SIG-M5 treated with dmso at 0.1 percent for 504 hours (cell line): ENCODE measurements around the gene MSI2.
"Not testable (repeated sequence)": the region's sequence is repeated elsewhere in the genome, so short reads cannot be mapped to it uniquely, and the experiment has no call there.

Experiments used
- DNase-seq: peaks from one replicate; lab custom pipeline; 2025; ENCODE audit not compliant: unreplicated experiment; lab: John Stamatoyannopoulos, UW

Gene MSI2

DNA sequence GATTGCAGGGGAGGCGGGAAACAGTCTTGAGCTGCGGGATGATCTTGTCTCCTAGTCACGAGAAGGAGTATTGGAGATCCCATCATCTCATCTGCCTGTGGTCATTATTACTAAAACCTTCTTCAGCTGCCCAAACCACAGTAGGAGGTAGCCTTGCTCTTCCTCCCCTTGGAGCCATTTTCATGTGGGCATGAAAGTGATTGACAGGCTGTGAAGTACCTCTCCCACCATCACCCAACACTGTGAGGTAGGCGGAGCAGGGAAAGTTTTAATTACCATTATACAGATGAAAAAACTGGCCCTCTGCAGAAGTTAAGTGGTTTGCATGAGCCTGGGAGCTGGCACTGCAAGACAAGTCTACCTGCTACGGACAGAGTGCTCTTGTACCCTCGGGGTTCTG, 237.3 kb downstream of the MSI2 start:
- DNase-seq = no peak

DNA sequence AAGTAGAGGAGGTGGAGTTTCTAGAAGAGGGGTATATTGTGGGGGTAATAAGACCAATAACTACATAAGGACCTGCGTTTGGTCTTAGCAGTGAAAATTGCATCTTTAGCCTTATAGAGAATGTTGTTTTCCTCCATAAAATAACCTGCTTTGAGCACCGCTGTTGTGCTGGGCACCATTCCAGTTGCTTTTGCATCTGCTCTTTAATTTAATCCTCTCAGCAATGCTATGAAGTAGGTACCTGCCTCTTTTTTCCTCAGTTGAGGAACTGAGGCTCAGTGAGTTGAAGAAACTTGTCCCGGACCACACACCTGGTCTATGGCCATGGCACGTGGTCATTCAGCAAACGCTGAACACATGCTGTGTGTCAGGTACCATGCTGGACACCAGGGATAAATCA, 238.1 kb downstream of the MSI2 start:
- no peak for DNase-seq

DNA sequence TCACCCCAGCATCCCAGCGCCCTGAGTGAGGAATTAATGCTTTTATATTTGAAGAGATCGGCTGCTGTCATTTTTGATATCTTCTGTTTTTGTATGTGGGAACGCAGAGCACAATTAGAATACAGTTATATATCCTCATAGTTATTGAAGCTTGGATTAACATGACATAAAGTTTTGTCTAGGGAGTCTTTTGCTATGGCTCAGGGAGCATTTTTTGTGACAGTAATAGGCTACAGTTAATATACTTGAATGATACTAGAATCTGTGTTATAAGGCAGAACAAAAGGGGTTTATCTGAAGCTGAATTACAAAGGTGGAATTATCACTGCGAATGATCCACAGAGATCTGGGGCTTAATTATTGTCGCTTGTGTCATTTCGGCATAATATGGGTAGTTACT, 239.4 kb downstream of the MSI2 start:
- no peak for DNase-seq

DNA sequence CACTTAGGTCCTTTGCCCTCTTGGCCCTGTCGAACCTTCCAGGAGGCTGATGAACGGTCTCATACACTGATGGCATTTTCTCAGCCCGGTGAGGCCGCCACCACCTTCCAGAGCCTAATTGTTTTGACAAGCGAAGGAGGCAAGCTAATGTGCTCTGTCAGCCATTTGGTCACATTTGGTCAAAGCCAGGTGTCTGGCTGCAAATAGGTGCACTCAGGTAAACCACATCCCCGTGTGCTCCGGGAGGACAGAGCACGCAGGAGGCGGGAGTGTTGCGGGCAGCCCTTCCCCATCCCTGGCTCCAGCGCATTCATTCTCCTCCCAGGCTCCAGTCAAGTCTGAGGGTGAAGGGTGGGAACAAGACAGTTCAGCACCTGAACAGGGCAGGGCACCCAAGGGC, 240.1 kb downstream of the MSI2 start:
- DNase-seq = no peak

DNA sequence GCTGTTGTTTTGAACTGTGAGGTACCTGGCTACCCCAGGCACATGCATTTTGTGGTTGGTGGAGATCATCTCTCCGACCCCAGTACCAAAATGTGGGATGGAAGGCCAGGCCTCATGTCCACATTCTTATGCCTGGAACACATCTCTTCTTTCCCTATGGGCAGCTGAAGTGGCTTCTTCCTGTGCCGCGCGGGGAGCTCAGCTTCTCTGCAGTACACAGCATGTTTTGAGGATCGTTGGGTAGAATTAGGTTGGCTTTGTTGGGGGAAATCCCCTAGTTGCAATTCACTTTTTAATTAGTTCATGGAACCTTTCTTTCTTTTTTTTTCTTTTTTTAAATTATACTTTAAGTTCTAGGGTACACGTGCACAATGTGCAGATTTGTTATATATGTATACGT, 242.1 kb downstream of the MSI2 start:
- no peak for DNase-seq

DNA sequence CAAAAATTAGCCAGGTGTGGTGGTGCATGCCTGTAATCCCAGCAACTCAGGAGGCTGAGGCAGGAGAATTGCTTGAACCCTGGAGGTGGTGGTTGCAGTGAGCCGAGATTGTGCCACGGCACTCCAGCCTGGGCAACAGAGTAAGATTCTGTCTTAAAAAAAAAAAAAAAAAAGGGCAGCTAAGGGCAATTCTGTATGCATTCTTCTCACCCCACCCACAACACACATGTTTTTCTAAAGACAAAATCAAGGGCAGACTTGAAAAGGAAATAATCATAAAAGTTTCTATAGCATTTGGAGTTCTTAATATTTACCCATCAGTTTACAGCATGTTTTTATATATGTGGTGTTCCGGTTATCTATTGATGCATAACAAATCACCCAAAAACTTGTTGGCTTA, 242.9 kb downstream of the MSI2 start:
- DNase-seq = not testable (repeated sequence)

DNA sequence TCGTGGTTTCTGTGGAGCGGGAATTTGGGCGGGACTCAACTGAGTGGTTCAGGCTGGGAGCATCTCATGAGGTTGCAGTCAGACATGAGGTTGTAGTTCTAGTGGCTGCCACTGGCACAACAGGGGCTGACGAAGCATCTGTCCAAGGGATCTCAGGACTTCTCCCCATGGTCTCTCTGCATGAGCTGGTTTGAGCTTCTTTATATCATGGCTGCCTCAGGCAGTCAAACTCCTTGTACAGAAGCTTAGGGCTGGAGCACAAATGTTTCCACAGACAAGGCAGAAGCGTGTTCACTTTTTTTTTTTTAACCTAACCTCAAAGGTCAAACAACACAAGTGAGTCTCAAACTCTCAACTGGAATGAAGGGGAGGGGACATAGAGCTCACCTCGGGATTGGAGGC, 243.3 kb downstream of the MSI2 start:
- DNase-seq = no peak

DNA sequence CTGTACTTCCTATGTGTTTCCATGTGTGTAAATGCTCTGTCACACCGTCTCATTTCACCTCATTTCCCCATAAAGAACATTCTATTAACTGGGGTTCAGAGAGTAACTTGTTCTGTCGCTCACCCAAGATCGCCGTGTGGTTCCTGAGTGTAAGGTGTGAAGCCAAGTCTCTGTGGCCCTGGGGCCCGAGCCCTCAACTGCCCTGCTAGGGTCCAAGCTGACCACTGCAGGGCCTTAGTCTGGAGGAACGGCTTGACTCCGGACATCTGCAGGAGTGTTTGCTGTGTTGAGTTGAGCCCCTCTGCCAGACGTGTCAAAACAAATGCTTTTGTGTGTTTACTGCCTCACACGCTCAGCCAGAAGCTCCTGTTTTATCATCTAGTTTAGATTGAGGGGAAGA, 244.7 kb downstream of the MSI2 start:
- DNase-seq = no peak

DNA sequence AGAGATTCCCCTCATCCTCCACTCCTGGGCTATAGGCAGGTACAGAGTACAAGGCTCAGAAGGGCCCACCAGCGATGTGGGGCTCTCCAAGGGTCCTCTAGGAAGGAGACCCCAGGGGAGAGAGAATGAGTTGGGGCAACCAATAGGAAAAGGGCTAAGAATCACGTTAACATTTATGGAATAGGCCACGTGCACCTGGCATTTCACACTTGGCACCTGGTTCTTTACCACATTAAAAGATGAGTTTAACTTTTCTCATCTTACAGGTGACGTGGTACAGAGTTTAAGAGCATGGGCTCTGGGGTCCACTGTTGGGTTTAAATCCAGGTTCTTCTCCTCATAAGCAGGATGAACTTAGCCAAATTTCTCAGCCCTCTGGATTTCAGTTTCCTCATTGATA, 245.7 kb downstream of the MSI2 start:
- DNase-seq = no peak

DNA sequence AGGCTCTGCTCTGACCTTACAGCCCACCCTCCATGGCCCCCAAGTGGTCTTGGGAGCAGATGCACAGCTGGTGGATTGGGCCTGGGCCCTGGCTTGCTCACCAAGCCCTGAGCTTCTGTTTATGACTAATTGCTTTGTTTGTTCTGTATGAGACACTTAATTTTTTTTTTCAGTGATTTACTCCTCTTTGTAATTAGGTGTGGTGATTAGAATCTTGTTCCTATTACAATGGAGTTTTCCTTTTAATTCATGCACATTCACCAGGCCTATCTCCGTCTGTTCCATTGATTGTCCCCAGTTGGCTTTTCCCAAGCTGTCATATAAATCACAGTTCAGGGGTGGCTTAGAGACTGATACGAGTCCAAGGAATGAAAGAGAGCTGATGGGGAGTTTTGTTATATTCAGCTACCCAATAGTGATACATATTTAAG, 246.5 kb downstream of the MSI2 start:
- DNase-seq = no peak

DNA sequence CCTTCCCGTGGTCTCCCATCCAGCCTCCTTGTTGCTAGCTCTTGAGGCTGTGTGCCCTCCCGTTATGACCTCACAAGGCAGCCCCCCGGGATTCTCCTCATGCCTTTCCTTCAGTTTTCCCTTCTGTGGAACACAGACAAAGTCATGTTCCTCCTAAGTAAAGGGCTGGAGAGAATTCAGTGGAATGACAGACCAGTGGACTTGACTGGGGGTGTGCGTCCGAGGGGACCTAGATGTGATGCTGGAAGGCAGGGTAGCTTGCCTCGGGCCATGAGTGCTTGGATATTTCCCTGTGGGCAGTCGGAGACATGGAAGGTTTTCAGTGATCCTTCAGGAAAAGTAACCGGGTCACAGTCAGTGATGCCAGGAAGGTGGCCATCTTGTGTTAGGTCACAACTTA, 247.9 kb downstream of the MSI2 start:
- no peak for DNase-seq

DNA sequence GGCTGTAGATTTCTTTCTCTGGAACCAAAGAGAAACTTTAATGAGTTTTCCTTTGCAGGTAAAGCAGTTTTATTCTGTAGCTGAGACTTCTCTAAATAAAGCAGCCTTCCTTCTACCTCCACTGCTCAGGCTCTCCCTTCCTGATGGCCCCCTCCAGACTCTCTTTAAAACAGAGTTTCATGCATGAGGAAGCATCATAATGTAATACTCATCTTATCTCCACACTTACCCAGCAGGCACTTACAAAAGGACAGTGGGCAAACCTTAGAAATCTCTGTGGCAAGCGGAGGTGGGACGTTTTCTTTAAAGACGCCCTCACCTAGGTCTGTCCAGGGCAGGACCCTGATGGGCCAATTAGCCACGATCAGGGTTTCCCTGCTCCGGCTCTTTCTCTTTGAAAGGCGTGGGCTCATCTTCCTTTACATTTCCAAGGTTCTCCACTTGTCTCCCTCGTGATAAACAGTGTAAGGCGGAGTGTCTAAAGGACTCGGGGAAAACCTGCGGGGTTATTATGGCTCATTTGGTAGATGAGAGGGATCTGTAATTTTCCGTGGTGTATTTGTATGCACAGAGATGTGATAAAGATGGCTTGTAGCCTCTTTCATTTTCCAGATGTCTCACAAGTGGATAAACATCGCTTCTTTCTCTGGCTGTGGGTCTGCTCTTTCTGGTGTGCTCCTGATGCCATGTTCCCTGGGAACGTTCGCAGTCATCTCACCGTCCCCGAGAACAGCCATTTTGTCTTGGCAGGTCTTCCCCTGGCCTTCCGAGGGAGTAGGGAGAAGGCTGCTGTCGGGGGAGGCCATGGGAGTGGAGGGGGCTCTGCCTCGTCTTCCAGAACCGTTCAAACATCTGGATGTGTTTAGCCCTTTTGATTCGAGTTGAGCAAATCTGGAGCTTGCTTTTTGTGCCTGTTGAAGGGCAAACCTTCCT, 249.8 kb downstream of the MSI2 start:
- DNase-seq = no peak

DNA sequence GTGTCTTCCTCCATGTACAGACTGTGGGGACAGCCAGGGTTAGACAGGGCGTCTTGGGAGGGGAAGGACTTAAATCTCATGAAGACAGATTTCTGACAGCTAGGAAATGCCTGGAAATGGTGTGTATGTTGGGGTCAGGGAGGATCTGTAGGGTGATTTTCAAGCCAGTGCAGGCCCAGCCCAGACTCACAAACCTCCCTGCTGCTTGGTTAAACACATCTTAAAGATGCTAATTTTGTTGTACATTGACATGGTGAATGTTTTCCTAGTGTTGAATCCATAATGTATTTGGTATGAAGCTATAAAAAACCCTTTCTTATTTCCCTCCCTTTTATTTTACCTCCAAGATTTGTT, 250.4 kb downstream of the MSI2 start:
- DNase-seq = no peak

DNA sequence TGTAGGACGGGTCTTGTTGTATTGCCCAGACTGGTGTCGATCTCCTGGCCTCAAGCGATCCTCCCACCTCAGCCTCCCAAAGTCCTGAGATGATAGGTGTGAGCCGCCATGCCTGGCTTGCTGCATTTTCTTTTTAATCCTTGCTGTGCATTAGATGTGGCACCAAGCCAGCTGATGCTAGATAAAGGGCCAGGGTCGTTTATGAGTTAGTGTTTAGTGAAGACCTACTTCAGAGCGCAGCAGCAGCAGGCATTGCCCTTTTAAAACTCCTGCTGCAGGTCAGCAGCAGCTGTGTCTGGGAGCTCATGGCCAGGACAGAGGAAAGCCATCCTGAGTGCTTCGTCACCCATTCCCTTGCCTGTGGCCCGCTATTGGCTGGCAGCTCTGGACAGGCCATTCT, 251.5 kb downstream of the MSI2 start:
- DNase-seq = no peak

DNA sequence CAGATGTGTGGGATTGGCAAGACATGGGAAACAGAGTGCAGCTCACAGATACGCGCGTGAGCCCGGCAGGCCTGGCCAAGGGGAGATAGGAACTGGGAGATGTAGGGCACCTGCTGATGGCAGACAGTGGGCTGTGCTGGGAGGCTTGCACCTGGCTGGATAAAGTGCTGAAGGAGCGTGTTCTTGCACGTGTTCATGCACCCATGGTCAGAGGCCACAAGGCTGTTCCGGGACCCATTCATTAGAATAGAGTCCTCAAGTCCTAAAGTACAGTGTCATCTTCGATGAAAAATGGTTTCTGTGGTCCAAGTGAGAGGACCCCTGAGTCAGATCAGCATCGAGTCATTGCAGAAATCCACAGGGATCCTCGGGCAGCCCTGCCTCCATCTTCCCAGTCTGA, 252.3 kb downstream of the MSI2 start:
- no peak for DNase-seq

DNA sequence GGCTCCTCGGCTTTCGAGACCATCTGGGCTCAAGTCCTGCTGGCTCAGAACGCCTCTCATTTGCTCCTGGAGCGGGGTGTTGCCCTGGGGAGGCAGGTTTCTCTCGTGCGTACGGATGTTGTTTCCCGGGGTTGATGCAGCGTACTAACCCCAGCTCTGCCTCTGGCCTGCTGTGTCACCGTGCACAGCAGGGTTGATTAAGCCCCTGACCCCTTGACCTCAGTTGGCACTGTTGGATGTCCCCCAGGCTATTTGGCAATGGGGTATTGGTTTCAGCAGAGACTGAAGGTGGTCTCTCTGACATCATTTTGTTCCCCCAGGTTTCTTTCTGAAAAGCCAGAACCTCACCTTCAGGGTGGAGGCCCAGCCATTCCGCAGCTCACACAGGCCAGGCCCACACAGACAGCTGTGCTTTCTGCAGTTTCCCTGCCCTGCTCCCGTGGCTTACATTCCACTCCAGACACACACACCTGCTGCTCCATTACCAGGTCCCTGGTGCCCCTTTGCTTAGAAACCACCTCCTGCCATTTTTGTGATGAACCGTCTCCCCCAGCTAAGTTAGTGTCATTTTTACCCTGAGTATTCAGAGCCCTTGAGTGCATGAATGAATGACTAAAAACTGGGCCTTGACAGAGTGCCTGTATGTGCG, 255.3 kb downstream of the MSI2 start:
- DNase-seq = no peak

DNA sequence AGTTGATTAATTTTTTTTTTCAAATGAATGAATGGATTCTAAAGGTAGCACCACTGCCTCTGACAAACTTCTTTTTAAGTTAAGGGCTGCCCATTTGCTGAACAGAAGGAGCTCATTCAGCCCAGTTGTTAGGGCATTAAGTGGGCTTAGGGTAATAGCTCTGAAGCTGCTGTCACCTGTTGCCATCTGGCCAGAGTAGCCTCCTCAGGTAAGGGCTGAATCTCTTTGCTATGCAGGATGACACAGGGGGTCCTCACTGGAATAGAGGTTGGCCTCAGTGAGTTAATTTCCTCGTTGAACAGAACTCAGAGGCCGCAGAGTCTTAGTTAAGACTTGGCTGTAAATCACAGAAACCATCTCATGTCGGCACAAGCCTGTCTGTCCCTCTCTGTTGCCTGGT, 255.9 kb downstream of the MSI2 start:
- no peak for DNase-seq

DNA sequence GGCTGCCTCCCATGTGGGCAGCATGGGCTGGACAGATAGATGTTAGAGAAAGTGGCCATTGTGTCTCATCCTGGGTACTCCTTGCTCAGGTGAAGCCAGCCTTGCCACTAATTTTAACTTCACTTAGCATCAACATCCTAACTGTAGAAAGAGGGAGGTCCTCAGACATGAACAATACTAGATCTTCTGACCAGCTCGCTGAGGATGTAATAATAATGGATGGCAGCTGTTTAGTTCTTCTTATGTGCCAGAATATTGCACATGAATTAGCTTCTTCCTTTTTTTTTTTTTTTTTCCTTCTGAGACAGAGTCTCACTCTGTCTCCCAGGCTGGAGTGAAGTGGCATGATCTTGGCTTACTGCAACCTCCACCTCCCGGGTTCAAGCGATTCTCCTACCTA, 256.4 kb downstream of the MSI2 start:
- no peak for DNase-seq

DNA sequence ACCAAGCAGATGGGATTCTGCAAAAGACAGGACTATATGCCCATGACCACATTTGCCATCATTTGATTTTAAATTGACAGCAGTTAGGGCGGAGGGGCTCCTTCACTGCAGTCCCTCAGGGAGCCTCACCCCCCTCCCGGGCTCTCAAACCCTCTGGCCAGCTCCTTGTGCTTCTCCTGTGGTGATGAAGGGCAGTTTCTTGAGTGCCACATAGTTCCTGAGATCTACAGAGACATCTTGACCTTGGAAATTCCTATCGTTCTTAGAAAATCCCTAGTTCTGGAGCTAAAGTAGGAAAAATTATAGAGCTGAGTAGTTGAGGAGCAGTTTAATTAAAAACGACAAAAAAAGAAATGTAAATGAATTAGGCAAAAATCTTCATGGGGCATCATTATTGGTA, 257.2 kb downstream of the MSI2 start:
- DNase-seq = no peak

DNA sequence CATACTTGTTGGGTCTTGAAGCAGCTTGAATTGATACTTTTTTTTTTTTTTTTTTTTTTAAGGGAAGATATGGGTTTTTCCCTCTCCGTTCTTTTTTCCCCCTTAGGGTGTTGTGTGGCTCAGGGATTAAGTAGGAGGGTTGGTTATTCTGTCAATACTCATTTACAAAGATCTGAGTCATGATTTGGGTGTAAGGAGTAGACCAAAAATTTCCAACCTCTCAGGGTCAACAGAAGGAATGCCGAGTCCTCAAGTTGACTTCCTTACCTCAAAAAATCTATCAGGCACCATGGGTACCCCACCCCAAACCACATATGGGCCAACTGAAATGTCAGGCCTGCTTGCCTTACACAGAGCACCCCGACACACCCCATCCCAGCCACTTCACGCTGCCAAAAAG, 258.3 kb downstream of the MSI2 start:
- no peak for DNase-seq

DNA sequence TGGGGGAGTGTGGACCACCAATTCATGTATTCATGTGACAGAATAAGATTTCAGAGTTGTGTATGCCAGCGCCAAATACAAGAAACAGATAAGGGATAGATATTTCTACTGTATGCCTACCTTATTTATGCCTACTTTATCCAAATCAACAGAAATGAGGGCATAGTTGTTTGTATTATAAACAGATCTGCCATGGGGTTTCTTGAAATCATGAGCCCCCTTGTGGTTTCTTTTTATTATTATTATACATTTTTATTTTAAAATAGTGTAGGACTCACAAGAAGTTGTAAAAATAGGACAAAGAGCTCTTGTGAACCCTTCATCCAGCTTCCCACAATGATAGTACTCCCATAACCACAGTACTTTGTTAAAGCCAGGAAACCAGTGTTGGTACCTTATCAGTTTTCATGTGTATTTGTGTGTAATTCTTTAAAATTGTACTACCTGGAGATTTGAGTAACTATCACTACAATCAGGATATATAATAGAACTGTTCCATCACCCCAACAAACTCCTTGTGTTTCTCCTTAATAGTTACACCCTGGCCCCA, 259.4 kb downstream of the MSI2 start:
- no peak for DNase-seq
